ENCODE data around the gene HLA-DMB.

Gene HLA-DMB

DNA sequence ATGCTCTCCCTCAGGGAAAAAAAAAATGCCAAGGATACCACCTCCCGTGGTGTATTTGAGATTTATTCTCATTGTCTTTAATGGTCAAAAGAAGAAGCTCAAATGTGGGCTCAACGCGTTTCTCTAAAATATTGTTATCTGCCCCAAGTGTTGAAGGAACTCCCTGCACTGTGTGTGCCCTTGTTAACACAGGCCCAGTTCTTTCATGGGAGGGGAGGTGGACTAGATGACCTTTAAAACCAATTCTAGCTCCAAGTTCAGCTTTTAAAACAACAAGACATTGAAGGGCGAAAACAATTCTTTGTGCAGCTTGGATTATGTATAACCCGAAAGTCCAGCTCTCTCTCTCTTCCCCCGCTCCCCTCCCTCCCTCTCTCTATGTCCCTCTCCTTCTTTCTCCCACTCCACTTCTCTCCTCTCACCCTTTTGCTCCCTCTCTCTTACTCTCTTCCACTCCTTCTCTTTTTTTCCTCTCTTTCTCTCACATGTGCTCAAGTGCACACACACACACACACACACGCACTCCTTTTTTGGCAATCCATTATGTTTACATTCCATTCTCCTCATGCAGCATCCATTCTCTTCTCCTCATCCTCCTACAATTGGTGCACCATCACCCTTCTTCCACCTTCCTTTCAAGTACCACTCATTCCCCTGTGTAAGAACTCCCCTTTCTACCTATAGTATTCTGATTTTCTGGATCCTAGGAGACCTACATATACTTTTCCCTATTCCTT lies 8.5 kb downstream of the HLA-DMB start:
- intact Hi-C loops (cut with DNase I): loop anchor here (2.0 to 5.0 kb wide), 2 partner anchors 35 to 45 kb away; partner anchors contain the start of gene BRD2

DNA sequence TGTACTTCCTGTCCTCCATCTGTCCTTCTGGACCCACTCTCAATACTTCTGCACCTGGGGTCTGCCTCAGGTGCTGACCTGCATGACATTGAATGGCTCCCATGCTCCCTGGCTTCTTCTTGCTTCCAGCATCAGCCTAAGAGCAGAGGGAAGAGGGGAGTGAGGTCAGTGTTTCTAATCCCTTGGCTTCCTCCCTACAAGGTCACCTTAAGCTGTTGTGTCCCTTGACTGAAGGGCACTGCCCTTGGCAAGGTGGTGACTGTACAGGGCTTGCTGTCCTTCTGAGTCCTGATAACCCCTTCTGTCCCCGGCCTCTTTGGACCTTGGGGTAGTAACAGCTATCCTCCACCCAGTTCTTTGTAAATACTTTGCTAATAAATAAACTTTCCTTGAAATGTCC lies 9.6 kb downstream of the HLA-DMB start:
- intact Hi-C loops (cut with DNase I): loop anchor here (5.0 kb wide), 1 partner anchor 36 kb away; the partner anchor contains the start of gene BRD2
- DNase-seq: no peak

More for the DNA sequence above, 8.5 kb downstream of the HLA-DMB start:
- DNase-seq: no peak

DNA sequence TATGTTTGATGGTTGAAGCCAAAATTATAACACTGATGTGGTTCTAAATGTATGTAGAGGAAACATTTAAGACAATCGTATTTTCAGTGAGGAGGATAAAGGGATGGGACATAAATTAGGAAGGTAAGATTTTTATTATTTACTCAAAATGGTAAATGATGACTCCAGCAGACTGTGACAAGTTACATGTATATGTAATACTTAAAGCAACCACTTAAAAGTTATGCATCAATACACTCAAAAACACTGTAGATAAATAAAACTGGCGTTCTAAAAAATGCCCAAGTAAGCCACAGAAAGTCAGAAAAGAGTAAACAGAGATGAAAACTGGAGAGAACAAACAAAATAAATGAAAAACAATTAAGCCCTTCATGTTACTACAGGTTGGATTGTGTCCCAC lies 18.7 kb downstream of the HLA-DMB start:
- no peak for DNase-seq
- intact Hi-C loops (cut with DNase I): no loop called here

DNA sequence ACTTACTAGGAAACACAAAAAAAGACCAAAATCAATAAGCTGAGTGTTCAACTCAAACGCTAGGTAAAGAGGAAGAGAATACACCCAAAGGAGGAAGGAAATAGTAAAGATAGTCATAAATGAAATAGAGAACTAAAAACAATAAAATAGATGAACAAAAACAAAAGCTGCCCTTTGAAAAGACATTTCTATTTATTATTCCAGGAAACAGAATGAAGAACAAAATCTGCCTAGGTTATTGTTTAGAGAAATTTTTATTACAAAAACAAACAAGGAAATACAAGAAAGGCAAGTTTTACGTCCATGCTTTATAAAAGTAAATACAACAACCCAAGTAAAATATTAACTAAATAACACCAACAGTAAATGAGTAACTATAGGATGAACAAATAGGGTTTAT lies 20.1 kb downstream of the HLA-DMB start:
- intact Hi-C loops (cut with DNase I): no loop called here
- no peak for DNase-seq

DNA sequence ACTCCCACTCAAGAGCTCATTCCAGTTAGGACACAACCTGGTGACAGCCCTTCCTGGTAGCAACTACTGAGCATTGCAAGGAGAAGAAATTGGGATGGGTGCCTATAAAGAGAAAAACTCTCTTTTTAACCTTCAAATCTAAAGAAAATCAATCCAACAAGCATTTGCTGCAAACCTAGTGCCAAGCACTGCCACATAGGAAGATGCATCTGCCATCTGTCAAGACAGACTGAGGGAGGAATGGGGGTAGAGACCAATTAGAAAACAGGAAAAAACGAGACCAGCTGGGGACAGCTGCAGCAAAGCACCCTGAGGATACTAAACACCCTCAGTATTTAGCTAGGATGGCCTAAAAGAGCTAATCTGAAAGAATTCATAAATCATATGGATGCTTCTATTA lies 27.9 kb downstream of the HLA-DMB start:
- no peak for DNase-seq
- intact Hi-C loops (cut with DNase I): no loop called here

DNA sequence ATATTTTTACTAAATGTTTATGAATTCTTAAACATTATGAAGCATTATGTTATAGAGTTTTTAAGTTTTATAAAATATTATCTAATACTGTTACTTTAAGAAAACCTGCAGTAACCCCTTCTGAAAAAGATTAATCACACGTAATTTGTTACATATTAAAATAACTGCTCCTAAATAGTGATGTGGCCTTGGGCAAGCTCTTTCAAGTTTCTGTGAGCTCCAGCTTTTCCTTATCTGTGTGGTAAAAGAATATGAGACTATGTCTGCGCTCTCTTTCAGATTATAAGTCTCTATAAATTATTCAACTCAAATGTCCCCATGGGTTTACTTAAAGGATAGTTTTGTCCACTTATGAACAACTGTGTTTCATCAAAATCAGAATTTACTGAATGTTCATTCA lies 31.9 kb downstream of the HLA-DMB start:
- no peak for DNase-seq
- intact Hi-C loops (cut with DNase I): no loop called here

DNA sequence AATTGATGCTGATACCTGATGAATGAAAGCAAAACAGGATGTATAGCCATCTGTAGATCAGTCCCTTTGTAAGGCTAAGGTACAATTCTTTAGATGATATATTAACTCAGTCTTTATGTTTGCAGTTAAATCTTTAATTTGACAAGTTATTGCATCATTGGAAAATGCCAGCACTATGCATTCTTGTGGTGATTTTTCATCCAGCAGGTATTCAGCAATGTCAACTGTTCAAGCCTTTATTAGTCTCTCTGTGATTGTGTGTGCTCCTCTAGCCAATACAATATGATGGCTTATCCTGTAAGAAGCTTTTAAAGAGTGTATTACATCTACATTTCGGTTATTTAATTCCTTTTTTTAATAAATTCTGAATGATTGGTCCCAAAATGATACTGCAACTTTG lies 34.3 kb downstream of the HLA-DMB start:
- intact Hi-C loops (cut with DNase I): no loop called here
- no peak for DNase-seq

DNA sequence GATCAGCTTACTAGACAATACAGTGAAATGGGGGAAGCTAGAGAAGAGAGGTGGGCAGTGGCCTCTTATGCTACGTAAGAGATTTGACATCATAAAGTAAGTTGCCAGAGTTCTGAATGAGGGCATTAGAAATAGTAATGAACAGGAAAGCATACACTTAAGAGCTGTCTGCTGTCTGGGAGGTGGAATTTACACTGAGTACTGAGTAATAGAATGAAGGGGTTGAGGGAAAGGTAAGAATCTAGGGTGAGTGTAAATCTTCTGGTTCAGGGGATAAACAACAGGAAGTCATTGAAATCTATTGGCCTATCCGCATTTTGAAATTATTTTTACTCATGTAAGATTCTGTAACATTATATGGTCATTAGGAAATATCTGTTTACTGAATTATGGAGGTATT lies 35.8 kb downstream of the HLA-DMB start:
- DNase-seq: no peak
- intact Hi-C loops (cut with DNase I): no loop called here

DNA sequence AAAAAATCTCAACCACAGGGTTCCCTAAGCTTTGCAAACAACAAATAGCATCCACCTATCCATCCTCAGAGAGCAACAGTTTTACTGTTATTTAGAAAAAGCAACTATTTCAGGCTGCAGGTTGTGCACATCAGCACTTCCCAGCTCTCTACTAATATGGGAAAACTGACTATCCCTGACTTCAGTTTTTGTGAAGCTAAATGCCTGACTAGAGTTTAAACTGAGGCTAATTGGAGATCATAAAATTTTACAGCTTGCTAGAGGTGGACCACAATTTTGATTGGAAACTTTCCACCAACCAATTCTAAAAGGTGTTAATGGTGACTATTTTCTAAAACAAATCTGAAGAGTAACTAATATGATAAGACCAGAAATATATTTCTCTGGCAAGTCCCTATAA lies 36.9 kb downstream of the HLA-DMB start:
- no peak for DNase-seq
- intact Hi-C loops (cut with DNase I): no loop called here

DNA sequence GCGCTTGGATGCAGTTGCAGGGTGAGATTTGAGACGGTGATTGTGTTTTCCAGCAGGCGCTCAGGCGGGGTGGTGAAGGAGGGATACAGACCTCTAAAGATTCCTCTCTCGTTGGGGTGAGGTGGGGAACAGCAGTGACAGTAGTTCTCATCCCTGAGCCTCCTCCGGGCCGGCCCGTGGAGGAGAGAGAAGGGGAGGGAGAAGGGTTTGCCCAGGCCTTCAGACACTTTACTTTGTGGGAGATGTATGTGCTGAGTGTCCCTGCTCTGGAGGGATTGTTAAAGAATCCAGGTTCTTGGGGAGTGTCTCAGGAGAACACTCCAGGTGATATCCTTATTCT lies 45.9 kb downstream of the HLA-DMB start:
- DNase-seq: no peak
- intact Hi-C loops (cut with DNase I): no loop called here

DNA sequence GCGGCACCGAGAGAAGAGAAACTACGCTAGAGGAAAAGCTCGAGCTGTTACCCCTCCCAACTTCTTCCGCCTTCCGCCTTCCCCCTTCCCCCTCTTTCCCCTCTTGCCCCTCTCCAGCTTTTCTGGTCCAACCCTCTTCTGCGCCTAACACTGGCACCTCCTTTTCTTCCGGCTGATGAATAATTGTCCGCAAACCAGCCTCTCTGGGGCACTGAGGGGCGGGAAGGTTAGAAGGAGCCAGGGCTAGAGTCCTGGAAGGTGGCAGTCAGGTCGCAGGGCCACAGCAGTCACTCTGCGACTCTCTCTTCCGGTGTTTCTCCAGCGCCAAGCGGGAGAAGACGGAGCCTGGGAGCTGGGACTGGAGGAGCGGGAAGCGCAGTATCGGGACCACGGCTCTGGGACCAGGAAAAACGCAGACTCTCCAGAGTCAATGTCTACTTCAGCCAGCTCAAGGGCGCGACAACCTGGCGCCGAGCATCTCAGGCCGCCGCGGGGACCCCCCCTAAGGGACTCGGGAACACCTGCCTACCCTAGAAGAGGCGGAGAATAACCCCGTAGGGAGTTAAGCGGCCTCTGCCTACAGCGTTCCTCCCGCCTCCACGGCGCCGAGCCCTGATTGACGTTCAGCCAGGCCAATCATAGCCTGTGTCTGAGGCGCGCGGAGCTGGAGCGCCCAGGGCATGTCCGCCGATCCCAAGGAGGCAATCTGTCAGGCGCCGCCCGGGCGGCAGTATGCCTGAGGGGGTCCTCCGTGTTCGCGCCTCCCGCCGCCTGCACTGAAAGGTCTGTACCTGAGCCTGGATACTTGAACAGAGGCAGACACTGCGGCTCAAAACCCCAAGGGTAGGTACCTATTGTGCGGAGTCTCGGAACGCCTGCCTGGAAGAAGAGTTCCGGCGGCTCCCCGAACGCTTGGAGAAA lies 46.5 kb downstream of the HLA-DMB start:
- peak; percentile 92 to 99 (median 94) for DNase-seq
- intact Hi-C loops (cut with DNase I): no loop called here

DNA sequence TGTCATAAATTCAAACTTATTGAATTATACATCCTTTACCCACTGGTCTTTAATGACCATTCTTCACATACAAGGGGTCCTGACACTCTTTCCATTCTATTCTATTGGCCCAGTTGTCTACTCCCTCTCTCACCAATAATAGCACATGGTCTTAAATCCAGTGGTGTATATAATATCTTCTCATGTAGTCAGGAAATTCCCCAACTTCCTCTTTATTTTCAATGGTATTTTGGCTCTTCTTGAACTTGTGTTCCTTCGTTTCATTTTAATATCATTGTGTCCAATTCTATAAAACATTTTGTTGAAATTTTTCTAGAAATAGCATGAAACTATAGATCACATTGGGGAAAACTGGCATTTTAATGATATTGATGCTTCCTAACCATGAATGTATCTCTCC lies 50.0 kb downstream of the HLA-DMB start:
- intact Hi-C loops (cut with DNase I): no loop called here
- no peak for DNase-seq

DNA sequence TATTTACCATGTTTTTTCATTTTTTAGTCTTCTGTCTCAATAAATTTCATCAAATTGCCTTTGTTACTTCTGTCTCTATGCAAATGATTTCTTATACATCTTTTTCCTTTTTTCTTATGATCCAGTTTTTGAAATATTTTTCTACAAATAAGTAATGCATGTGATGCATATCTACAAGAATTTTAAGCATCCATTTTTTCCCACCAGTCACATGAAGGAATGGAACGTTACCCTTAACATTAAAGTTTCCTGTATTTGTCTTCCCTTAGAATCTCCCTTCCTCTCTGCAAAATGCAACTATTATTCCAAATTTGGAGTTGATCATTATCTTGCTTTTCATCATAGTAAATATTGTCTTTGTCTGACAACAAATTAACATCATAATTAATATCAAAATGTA lies 51.3 kb downstream of the HLA-DMB start:
- no peak for DNase-seq
- intact Hi-C loops (cut with DNase I): loop anchor here (5.0 to 10.0 kb wide), 3 partner anchors 78 to 358 kb away; partner anchors contain the start of gene BRD2

DNA sequence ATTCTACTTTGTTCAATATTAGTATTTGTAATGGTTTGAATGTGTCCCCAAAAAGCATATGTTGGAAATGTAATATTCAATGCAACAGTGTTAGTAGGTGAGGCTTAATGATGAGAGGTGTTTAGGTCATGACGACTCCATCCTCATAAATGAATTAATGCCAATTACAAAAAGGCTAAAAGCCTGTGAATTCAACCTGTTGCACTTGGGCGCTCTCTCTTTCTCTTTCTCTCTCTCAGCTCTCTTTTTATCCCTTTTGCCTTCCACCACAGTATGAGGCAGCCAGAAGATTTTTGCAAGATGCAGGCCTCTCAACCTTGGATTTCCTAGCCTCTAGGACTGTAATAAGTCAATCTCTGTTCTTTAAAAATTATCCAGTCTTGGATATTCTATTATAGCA lies 52.3 kb downstream of the HLA-DMB start:
- no peak for DNase-seq
- intact Hi-C loops (cut with DNase I): loop anchor here (5.0 to 10.0 kb wide), 3 partner anchors 79 to 359 kb away; partner anchors contain the start of gene BRD2

DNA sequence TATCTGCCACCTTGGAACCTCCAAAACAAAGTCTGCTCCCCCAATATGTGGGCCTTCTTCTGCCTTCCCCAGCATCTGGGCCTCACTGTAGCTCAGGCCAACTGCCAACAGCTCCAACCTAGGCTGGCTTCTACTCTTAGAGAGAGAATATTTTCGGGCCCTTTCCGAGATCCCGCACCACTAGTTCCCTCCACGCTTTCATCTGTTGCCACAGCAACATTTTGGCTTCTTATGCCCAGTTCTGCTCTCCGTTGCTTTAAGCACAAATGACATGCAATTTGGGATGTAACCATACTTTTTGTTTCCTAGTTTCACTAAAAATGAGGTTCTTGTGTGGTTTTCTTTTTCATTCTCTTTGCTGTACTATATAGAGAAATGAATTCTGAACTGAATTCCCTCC lies 53.2 kb downstream of the HLA-DMB start:
- peak in 2 of 10 donors; percentile 17 to 84 for DNase-seq
- intact Hi-C loops (cut with DNase I): loop anchor here (2.0 to 10.0 kb wide), 4 partner anchors 45 to 360 kb away; partner anchors contain the start of gene BRD2

DNA sequence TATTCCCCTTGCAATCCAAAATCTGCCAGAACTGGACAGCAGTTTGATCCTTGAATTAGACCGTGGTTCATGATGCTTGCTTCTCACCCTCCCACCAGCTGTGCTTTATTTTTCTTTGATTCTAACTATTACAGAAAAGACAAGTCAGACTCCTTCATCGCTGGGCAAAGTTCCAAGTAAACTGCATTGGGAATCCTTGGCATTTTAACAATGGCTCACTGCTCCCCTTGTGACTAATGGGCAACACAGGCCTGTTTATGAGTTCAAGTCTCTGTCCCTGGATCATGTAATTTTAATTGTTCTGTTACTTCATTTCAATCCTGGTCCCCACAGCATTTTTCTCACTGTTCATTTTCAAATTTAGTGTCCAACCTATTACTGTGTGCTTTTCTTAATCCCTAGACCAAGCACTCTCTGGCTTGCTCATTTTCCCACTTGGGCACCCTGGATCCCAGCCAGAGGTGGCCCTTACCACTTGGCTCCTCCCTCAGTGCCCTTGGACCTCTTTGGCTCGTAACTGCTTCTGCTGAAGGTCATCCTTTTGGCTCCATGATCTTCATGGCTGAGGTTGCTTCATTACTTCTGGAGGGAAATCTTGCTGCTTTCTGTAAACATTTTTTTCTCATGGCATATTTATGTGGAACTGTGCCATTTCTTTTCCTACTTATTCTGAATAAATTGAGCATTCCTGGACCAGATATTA lies 54.0 kb downstream of the HLA-DMB start:
- intact Hi-C loops (cut with DNase I): loop anchor here (2.0 to 10.0 kb wide), 4 partner anchors 46 to 360 kb away; partner anchors contain the start of gene BRD2
- DNase-seq: no peak

DNA sequence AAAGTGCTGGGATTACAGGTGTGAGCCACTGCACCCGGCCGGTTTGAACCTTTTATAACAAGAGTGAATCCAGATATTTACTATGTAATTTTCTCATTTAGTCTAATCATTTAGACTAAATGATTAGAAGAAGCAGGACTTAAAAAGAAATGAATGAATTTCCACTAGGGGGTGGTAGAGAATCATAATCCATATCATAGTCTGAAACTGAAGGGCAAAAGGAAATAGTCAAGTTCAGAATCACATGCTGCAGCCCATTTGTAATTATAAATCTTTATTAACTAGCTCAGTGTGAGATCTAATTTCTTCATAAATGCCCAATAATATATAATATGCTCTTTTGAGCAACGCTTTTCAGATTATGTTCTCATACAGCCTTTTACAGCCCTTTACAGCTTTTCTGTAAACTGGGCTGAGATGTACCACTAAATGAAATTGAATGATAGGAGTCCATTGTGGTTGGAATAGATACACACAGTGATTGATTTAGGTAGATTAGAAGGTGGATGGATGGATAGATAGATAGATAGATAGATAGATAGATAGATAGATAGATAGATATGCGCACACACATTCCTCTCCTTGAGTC lies 55.0 kb downstream of the HLA-DMB start:
- no peak for DNase-seq
- intact Hi-C loops (cut with DNase I): loop anchor here (1.0 to 10.0 kb wide), 5 partner anchors 47 to 362 kb away; partner anchors contain the start of gene BRD2

All from posterior cingulate gyrus (tissue), 11 donors.